AG10803 (cell line): ENCODE data around the gene CHRNA5.

Source experiments
- DNase-seq: peaks from one replicate; pipeline ENCODE4 v3.0.0; 2010; ENCODE audit warnings: low read depth
- H3K4me3 ChIP-seq: 2 replicates; pipeline ENCODE4 v1.5.1; 2011; ENCODE audit warnings: mild to moderate bottlenecking, low read length, control low read depth
- TF ChIP-seq, protein P1 (sequence below): conservative IDR thresholded peaks from 2 replicates; pipeline ENCODE4 v1.5.1; 2011; ENCODE audit warnings: mild to moderate bottlenecking, low read length, control low read depth, inconsistent platforms

The CHRNA5 gene

DNA sequence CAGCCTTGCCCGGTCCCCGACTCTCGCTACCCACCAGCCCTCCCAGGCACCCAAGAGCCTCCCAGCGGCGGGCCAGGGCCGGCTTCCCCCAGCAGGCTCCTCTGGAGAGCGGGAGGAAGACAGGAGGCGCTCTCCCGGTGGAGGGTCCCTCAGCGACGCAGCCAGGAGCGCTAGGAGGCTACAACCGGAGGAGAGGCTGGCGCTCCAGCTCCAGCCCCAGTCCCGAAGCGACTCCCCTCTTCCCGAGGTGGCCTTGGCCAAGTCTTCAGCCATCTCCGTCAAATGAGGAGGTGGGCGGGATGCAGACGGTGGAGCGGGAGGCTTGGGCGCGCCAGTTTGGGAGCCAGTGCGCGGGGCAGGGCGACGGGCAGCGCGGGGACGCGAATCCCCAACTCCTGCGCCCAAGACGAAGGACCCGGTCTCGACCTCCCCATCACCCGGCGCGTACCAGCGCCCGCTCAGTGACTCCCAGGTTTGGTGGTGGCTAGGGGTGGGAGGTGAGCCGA lies 54.8 kb downstream of the CHRNA5 start:
- DNase-seq, result no peak
- TF ChIP-seq, protein P1, sequence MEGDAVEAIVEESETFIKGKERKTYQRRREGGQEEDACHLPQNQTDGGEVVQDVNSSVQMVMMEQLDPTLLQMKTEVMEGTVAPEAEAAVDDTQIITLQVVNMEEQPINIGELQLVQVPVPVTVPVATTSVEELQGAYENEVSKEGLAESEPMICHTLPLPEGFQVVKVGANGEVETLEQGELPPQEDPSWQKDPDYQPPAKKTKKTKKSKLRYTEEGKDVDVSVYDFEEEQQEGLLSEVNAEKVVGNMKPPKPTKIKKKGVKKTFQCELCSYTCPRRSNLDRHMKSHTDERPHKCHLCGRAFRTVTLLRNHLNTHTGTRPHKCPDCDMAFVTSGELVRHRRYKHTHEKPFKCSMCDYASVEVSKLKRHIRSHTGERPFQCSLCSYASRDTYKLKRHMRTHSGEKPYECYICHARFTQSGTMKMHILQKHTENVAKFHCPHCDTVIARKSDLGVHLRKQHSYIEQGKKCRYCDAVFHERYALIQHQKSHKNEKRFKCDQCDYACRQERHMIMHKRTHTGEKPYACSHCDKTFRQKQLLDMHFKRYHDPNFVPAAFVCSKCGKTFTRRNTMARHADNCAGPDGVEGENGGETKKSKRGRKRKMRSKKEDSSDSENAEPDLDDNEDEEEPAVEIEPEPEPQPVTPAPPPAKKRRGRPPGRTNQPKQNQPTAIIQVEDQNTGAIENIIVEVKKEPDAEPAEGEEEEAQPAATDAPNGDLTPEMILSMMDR, result 0 out of 2 replicates have a peak, but pooled peaks have one; percentile 2
- no peak overlapping the region for H3K4me3 ChIP-seq

DNA sequence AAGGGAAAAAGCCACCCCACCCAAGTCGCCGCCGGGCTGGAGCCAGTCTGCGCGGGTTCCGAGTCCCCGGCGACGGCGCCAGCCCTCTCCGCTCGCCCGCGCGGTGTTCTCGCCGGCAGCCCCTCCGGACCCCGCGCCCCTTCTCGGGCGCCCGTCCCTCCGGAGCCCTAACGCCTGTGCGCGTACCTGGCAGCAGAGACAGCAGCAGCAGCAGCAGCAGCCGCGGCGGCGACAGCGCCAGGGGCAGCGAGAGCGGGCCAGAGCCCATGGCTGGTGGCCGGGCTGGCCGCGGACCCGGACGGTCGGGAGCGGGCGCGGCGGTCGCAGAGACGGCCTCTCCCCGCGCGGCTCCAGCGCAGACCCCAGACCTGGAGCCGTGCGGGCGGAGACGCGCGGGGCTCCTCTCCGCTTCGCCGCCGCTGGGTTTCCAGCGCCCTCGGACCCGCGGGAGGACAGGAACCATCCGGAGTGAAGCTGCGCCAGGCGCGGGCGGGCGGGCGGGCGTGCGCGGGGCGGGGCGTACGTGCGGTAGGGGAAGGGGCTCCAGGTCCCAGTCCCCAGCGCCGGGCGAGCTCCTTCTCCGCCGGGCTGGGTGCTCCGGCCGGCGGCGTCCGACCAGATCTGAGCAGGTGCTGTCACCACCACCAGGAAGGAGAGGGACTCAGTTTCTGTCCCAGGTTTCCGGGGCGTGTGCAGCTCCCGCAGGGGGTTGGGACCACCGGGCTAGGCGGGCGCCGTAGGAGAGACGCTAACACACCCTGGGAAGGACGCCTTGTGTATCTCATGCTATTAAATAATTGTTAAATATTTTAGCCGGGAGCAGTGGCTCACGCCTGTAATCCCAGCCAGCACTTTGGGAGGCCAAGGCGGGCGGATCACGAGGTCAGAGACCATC lies 55.5 kb downstream of the CHRNA5 start, which contains the start of gene CHRNA3:
TSS of gene CHRNA3 (minus strand) at position 470 of the 895 bp plus-strand sequence. CDS start at position 268, 202 bp downstream.
- H3K4me3 ChIP-seq, result no peak within 1 kb of the TSS
- no peak for DNase-seq
- TF ChIP-seq, protein P1, result no peak

DNA sequence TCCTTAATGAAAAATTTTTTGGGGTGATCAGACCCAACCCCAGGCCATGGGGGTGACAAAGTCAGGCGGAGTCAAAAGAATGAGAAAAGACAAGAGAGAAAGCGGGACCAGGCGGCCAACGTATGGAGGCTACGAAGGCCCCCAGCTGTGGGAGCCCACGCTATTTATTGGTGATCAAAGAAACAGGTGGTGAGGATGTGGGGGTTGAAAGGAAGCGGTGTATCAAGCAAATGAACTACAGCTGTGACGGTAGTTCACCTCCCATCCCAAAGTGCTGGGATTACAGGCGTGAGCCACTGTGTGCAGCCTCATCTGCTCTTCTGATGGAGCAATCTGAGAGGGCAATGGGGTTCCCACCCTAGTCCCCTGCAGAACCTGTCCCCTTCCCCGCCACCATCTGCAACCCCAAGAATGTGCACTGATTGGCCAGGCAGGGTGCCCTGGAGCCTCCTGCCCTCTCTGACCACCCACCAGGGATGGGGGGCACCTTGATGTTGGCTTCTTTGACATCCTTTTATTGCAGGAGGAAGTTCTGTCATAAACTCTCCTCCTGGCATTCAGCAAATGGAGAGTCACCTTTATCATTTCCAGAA lies 56.6 kb downstream of the CHRNA5 start:
- no peak overlapping the region for H3K4me3 ChIP-seq
- DNase-seq, result no peak
- TF ChIP-seq, protein P1, result no peak

DNA sequence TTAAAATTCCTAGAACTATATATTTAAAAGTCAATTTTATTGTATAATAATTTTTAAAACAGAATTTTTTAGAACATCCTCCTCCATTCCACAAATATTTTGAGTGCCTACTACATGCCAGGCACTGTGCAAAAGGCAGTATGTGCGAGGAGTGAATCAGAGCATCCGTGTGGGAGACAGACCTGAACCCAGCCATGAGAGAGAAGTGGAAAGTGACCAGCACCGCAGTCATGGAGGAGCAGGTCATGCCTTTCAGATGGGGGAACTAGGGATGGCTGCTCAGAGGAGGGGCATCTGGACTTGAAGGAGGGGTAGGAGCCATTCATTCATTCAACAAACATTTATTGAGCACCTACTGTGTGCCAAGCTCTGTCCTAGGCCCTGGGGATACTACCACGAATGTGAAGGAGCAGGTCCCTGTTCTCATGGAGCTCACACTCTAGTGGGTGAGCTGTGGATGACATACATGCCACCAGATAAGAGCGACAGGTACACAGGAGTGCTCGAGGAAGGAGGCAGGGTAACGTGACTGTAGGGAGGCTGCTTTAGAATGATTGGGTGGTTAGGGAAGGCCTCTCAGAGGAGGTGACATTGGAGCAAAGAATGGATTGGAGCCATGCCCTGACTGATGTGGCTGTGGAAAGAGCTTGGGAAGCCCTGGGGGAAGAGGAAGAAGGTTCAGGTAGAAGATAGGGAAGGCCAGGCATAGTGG lies 58.6 kb downstream of the CHRNA5 start:
- TF ChIP-seq, protein P1, result no peak
- no peak for DNase-seq
- no peak overlapping the region for H3K4me3 ChIP-seq

DNA sequence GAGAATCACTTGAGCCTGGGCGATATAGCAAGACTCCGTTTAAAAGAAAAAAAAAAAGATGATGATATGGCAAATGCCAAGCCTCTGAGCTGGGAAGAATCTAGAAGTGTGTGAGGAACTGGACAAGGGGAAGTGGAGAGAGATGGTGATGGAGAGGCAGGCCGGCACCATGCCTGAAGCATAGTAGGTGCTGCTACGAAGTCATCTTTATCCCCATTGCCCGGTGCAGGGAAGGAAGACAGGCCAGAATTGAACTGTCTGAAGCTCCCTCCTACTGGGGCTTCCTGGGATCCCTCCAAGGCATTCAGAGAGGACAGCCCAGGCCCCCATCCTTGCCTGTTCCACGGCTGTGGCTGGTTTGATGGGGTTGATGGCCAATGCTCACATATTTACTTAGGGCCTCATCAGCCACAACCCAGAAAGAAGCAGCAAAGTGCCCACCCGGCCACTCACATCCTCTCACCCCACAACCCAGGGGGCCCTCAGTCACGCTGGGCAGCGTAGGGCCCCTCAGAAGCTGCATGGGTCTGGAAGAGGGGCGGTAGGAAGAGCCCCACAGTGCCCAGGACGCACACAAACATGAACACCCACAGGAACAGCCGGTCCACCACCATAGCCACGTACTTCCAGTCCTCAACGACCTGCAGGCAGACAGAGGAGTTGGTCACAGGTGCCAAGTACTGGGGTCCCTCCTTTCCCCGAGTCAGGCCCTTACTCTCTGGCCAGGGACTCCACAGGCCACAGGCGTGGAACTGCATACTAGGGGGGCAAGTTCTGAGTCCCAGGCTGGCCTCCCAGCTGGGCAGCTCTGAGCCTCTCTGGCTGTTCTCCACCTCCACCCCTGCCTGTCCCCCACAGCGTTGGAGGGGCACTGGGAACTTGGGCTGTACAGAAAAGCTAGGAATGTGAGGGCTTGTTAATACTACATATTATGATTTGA lies 59.6 kb downstream of the CHRNA5 start:
- no peak overlapping the region for H3K4me3 ChIP-seq
- DNase-seq, result no peak
- TF ChIP-seq, protein P1, result no peak

DNA sequence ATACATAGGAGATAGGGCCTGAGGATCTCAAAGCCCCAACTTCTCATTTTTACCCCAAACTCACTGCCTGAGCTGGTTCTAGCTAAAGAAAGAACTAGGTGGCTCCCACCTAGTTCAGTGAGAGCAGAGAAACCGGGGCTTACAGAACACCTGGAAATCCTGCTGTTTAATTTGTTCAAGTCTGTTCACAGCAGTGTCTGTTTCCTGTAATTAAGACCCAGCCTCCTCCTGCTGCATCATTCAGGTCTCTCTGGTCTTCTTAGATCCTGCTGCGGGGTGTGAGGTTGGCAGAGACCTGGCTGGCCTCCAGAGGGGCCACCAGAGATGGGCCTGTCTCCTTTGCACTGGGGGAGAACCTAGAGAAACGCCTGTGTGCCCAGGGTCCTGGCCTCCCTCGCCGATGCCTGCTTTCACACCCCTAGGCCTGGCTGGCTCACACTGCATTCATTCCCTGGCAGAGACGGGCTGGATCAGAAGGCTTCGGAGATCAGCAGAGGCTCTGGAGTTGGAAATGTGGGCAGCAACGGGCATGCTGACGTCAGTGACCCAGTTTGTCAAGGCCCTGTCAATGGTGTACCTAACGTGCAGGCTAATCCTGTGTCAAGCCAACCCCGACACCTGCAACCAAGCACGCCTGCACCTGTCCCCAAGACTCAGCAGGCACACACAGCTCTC lies 60.4 kb downstream of the CHRNA5 start:
- TF ChIP-seq, protein P1, result no peak

More for the DNA sequence above, 60.4 kb downstream of the CHRNA5 start:
- no peak overlapping the region for H3K4me3 ChIP-seq
- DNase-seq, result no peak
